Neural crest cell (in vitro differentiated cells): ENCODE results near the gene DENND1A. TPM values are rescaled to one million over a fixed set of nuclear protein-coding genes. Genes with fewer than 3 reads are reported as not detected.
A peak's percentile ranks its signal among the peaks of the same experiment; 100 is the strongest.
"Not testable (repeated sequence)": the region's sequence is repeated elsewhere in the genome, so short reads cannot be mapped to it uniquely, and the experiment has no call there.

Experiments
- DNase-seq: peaks from one replicate; pipeline ENCODE4 v3.0.0; 2021; ENCODE audit warnings: low read depth, mixed read lengths, low spot score
- H3K27ac Mint-ChIP-seq: one replicate; pipeline ENCODE4 v1.8.0; 2021; ENCODE audit warnings: mild to moderate bottlenecking, mixed read lengths; ENCODE audit not compliant: unreplicated experiment
- H3K27me3 Mint-ChIP-seq: 2 replicates; pipeline ENCODE4 v1.8.0; 2021; ENCODE audit warnings: low read depth, mild to moderate bottlenecking, mixed read lengths
- H3K36me3 Mint-ChIP-seq: 2 replicates; pipeline ENCODE4 v1.8.0; 2021; ENCODE audit warnings: low read depth, mild to moderate bottlenecking, mixed read lengths
- H3K4me1 Mint-ChIP-seq: 2 replicates; pipeline ENCODE4 v1.8.0; 2021; ENCODE audit warnings: mixed read lengths
- H3K4me3 Mint-ChIP-seq: one replicate; pipeline ENCODE4 v1.8.0; 2021; ENCODE audit warnings: mild to moderate bottlenecking, mixed read lengths
- H3K9me3 Mint-ChIP-seq: 2 replicates; pipeline ENCODE4 v1.8.0; 2021; ENCODE audit warnings: mixed read lengths
- CTCF ChIP-seq: fragments of 200-600 bp; sonication (generic); conservative IDR thresholded peaks from 2 replicates; pipeline ENCODE4 v1.5.0; 2021; ENCODE audit warnings: antibody characterized with exemption, mild to moderate bottlenecking
- total RNA-seq: library from RNA; stranded (reverse); gene quantifications from 2 replicates; pipeline ENCODE4 v1.2.1, GENCODE V29; 2021

DENND1A gene
- total RNA-seq, 1 donor from 2014 or later: 17.8 TPM

- no peak overlapping the region for H3K4me3 Mint-ChIP-seq
- H3K4me1 Mint-ChIP-seq: peaks cover 26% of the 10 kb centered on the region
- H3K9me3 Mint-ChIP-seq: no peaks in the 10 kb centered on the region
- DNase-seq: no peak
- H3K27me3 Mint-ChIP-seq: no peaks in the 10 kb centered on the region
- H3K27ac Mint-ChIP-seq: no peak overlapping the region
- no peaks in the 10 kb centered on the region for H3K36me3 Mint-ChIP-seq
- TF ChIP-seq CTCF: no peak
Observed at GRCh38 chr9:123739387-123739786, 190.5 kb downstream of the DENND1A start.

- H3K9me3 Mint-ChIP-seq: no peaks in the 10 kb centered on the region
- H3K4me3 Mint-ChIP-seq: no peak overlapping the region
- DNase-seq: no peak
- no peaks in the 10 kb centered on the region for H3K36me3 Mint-ChIP-seq
- H3K4me1 Mint-ChIP-seq: peaks cover 26% of the 10 kb centered on the region
- no peak overlapping the region for H3K27ac Mint-ChIP-seq
- no peak for TF ChIP-seq CTCF
- no peaks in the 10 kb centered on the region for H3K27me3 Mint-ChIP-seq
Observed at GRCh38 chr9:123738648-123739047, 191.3 kb downstream of the DENND1A start.

GRCh38 chr9:123735376-123735775 is 194.6 kb downstream of the DENND1A start:
- no peaks in the 10 kb centered on the region for H3K27me3 Mint-ChIP-seq
- H3K27ac Mint-ChIP-seq: no peak overlapping the region

GRCh38 chr9:123728571-123728970 is 201.4 kb downstream of the DENND1A start:
- DNase-seq, H3K27me3 Mint-ChIP-seq, H3K36me3 Mint-ChIP-seq, H3K27ac Mint-ChIP-seq, H3K4me3 Mint-ChIP-seq: not testable (repeated sequence)
- H3K4me1 Mint-ChIP-seq: peaks cover 21% of the 10 kb centered on the region
- H3K9me3 Mint-ChIP-seq: peaks cover 11% of the 10 kb centered on the region

More at GRCh38 chr9:123735376-123735775, 194.6 kb downstream of the DENND1A start:
- no peak for TF ChIP-seq CTCF
- DNase-seq: no peak
- H3K36me3 Mint-ChIP-seq: peaks cover 2% of the 10 kb centered on the region
- H3K9me3 Mint-ChIP-seq: peaks cover 2% of the 10 kb centered on the region
- no peak overlapping the region for H3K4me3 Mint-ChIP-seq
- H3K4me1 Mint-ChIP-seq: peaks cover 7% of the 10 kb centered on the region

GRCh38 chr9:123727332-123727731 is 202.6 kb downstream of the DENND1A start:
- Mint-ChIP-seq H3K36me3 (peaks cover 18% of the 10 kb centered on the region), H3K27me3 (no peaks in the 10 kb centered on the region), H3K4me1 (peaks cover 21% of the 10 kb centered on the region), H3K9me3 (peaks cover 11% of the 10 kb centered on the region), H3K27ac (no peak overlapping the region), H3K4me3 (no peak overlapping the region)
- no peak for DNase-seq
- TF ChIP-seq CTCF: no peak

GRCh38 chr9:123725389-123725788 is 204.5 kb downstream of the DENND1A start:
- peaks cover 34% of the 10 kb centered on the region for H3K36me3 Mint-ChIP-seq
- no peak overlapping the region for H3K4me3 Mint-ChIP-seq
- TF ChIP-seq CTCF: no peak
- no peaks in the 10 kb centered on the region for H3K27me3 Mint-ChIP-seq
- peaks cover 21% of the 10 kb centered on the region for H3K4me1 Mint-ChIP-seq
- no peak overlapping the region for H3K27ac Mint-ChIP-seq
- DNase-seq: peak; percentile 4
- H3K9me3 Mint-ChIP-seq: peaks cover 20% of the 10 kb centered on the region
